Adrenal gland (tissue), 5 donors: Measurements from ENCODE around the gene MTF2.

ENCODE experiments used
- CTCF ChIP-seq, 6 experiments: fragments of 450-650 bp in 4 of 6; fragments of 200-600 bp in 2 of 6; sonication (generic) in 1 of 6; IDR thresholded peaks; 1 replicate in 5 of 6; 2 replicates in 1 of 6; pipeline versions ENCODE4 v1.5.1 to v1.8.0; 2016 to 2021; ENCODE audit warnings: antibody characterized with exemption in 6 of 6, mild to moderate bottlenecking in 2 of 6, moderate library complexity in 1 of 6
- POLR2A ChIP-seq, 2 donors: fragments of 450-650 bp; IDR thresholded peaks; one replicate each; pipeline ENCODE4 v1.6.1; 2017; ENCODE audit warnings: antibody characterized with exemption in 2 of 2, mild to moderate bottlenecking in 2 of 2, moderate library complexity in 1 of 2
- donor health status: DM: no; HTN: no; CAD: no.

GRCh38 chr1:93124556-93125355 is 45.7 kb downstream of the MTF2 start:
- TF ChIP-seq CTCF (IDR thresholded peaks at IDR 0.05) (no peak), POLR2A (IDR thresholded peaks at IDR 0.05) (no peak)
